NCI-H2107 (cell line): ENCODE results near the gene RARS2.
"Not testable (repeated sequence)": the region's sequence is repeated elsewhere in the genome, so short reads cannot be mapped to it uniquely, and the experiment has no call there.

Source experiments
- DNase-seq: peaks from one replicate; lab custom pipeline; 2025; lab: John Stamatoyannopoulos, UW

Gene RARS2, protein sequence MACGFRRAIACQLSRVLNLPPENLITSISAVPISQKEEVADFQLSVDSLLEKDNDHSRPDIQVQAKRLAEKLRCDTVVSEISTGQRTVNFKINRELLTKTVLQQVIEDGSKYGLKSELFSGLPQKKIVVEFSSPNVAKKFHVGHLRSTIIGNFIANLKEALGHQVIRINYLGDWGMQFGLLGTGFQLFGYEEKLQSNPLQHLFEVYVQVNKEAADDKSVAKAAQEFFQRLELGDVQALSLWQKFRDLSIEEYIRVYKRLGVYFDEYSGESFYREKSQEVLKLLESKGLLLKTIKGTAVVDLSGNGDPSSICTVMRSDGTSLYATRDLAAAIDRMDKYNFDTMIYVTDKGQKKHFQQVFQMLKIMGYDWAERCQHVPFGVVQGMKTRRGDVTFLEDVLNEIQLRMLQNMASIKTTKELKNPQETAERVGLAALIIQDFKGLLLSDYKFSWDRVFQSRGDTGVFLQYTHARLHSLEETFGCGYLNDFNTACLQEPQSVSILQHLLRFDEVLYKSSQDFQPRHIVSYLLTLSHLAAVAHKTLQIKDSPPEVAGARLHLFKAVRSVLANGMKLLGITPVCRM

DNA sequence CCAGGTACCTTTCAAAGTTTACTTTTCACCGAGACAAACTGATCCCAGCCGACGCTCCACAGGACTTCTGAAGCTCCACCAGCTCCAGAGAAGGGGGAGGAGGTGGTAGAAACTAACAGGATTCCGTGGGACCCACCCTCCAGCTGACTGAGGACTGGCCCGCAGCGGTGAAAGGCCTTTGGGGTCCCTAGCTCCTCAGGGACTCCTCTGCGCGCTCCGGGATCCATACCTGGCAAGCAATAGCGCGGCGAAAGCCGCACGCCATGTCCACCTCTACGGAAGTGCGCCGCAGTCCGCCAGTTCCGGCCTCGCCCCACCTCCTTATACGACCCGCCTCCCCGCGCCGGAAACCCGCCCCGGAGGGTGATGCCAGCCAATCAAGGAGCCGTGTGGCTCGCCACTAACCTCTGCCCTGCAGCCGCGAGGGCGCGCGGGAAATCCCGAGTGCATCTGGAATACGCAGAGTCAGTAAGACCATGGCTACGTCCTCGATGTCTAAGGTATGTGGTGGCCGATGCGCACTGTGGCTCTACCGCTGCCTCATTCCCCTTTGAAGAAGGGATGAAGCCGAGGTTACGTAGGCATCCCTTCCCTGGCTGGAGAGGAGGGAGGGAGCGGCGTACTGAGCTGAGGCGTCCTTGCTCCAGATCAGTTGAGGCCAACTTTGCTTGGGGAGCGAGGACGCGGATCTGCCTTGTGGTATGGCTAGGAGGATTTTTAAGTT is at the start of gene RARS2, which contains the start of gene ORC3:
RARS2 (minus strand) TSS at position 295 of the 724 bp plus-strand sequence; CDS start at position 265, 30 bp downstream.
ORC3 (plus strand) TSS at position 443 of the 724 bp plus-strand sequence; CDS start at position 477, 34 bp downstream.
- DNase-seq = peak; percentile 89

DNA sequence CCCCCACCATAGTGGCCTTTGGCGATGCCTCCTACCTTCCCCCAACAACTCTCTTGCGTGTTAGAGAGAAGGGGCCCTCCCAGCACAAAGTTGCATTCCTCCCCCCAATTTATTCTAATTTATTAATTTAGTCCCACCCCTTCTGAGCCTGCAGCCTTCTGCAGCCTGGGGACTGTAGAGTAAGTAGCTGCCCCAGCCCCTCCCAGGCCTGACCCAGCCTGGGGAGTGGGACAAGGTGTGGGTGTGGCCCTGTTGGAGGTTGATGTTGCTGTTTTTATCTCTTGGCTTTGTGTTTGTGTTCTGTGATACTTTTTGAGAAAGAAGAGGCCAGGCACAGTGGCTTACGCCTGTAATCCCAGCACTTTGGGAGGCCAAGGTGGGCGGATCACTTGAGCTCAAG is 49.6 kb upstream of the RARS2 start:
- no peak for DNase-seq

DNA sequence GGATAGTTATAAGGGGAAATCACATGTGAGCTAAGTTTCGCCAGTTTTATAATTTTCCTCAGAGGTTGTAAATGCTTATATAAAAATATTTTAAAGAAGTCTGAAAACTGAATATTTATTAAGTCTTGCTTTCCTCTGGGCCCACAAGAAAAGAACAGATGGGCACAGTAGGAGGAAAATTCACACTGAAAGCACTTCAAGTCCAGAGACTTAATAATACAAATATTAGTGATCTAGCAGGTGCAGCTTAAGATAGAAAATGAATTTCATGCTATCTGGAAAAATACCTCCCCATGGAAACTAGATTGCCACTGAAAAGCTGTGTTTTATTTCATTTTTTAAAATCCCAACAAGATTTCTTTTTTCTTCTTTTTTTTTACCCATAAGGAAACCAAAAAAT is 47.3 kb upstream of the RARS2 start:
- DNase-seq = no peak

DNA sequence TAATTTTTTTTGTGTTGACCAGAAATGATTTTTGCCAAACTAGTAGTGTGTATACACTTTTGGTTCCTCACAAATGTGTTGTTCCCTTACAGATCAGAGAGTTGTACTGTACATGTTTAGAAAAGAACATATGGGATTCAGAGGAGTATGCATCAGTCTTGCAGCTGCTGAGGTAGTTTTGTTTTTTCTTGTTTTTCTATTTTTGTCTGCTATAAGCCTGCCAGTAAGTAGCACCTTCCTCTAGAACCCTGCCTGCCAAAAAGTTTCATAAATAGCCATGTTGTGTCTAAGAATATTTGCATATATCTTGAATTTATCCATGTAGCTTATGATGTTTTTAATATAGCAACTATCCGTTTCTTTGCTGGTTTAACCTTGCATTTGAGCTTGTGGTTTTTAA is 46.5 kb upstream of the RARS2 start:
- DNase-seq = no peak

DNA sequence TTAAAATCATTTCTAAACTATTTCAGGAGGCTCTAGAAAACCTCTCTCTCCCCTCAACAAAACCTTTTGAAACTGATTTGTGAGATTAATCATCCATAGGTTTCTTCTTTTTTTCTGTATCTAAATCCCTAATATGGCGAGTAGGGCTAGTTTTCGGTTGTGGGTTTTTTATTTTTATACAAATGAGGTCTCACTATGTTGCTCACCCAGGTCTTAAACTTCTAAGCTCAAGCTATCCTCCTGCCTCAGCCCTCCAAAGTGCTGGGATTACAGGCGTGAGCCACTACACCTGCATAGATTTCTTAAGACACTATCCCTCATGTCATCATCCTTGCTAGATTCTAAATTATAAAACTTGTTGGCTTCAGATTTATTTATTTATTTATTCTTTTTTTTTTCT is 44.1 kb upstream of the RARS2 start:
- DNase-seq = no peak

DNA sequence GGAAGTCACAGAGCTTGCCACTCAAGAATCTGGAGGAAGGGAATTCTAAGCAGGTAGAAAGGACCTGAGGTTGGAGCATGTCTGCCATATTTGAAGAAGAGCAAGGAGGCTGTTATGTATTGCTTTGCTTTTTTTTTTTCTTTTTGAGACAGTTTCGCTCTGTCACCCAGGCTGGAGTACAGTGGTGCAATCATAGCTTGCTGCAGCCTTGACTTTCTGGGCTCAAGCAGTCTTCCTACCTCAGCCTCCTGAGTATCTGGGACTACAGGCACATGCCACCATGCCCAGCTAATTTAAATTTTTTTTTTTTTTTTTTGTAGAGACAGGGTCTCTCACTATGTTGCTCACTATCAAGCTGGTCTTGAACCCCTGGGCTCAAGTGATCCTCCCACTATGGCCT is 41.0 kb upstream of the RARS2 start:
- no peak for DNase-seq

DNA sequence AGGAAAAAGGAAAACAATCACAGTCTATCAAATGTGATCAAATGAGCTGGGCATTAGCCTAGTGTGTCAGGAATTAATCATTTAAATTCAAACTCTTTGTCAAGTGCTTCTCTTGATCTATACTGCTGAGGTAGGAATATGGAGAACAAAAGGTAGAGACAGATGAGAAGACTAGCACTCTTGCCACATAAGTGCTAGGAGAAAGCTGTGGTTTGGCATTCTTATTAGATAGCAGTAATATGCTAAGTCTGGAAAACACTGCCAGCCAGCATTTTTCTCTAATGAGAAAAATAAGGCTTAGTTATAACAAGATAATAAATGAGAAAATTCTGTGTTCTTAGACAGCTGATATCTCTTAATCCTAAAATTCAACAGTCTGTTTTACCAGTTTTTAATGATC is 39.1 kb upstream of the RARS2 start:
- no peak for DNase-seq

DNA sequence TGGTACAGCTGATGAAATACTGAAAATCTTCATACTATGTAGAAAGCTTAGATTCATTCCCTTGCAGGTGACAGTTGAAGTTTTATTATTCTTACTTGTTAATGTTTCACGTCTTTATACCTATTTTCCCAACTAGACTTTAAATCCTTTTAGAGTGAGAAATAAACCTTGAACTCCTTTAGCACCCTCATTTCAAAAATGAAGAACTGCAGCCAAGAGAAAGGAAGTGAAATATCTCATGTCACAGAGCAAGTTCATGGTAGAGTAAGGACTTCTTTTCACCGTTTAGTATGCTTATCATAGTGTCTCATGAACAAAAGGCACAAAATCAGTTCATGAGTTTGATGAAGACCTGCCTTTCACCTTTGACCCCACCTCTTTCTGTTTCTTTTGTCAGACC is 38.6 kb upstream of the RARS2 start:
- no peak for DNase-seq

DNA sequence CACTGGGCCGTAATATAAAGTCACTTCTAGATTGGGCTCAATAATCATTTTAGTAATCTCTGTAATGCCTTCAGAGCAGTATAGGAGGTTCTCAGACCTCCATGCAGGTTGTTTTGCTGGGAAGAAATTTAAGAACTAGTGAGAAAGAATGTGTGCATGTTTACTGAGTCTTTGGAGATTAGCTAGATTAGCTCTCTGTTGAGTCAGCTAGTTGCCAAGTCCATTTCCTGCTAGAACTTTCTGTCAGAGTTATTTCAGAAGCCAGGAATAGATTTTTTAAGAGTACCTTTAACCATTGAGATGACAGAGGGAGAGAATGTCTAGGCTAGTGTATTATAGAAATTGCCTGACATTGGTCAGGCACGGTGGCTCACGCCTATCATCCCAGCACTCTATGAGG is 33.5 kb upstream of the RARS2 start:
- DNase-seq = no peak

DNA sequence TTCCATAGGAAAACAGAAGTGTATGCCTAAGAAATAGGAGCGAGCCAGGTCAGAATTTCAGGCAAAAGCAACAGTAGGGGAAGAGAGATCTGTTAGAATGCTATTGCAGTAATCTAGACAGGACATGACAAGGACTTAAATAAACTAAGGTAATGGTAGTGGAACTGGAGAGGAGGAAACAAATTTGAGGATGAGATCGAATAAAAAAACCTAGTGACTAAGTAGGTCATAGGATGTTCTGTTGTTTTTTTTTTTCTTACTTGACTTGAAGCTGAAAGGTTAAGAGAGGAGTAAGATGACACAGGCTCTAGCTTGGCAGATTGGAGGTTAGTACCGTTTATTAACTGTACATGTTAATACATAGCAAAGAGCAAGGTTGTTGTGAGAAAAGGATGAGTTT is 28.7 kb upstream of the RARS2 start:
- no peak for DNase-seq

DNA sequence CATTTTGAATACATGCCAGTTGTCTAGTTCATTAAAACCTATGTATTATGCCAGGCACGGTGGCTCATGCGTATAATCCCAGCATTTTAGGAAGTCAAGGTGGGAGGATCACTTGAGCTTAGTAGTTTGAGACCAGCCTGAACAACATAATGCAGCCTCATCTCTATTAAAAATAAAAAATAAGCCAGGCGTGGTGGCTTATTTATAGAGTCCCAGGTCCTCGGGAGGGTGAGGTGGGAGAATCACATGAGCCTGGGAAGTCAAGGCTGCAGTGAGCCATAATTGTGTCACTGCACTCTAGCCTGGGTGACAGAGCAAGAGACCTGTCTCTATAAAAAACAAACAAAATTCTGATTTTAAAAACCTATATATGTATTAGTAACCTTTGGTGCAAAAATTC is 27.6 kb upstream of the RARS2 start:
- no peak for DNase-seq

DNA sequence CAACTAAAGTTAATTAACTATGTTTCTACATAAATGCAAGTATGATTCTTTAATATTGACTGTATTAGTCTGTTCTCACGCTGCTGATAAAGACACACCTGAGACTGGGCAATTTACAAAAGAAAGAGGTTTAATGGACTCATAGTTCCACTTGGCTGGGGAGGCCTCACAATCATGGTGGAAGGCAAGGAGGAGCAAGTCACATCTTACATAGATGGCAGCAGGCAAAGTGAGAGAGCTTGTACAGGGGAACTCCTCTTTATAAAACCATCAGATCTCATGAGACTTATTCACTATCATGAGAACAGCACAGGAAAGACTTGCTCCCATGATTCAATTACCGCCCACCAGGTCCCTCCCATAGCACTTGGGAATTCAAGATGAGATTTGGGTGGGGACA is 23.2 kb upstream of the RARS2 start:
- DNase-seq = not testable (repeated sequence)

DNA sequence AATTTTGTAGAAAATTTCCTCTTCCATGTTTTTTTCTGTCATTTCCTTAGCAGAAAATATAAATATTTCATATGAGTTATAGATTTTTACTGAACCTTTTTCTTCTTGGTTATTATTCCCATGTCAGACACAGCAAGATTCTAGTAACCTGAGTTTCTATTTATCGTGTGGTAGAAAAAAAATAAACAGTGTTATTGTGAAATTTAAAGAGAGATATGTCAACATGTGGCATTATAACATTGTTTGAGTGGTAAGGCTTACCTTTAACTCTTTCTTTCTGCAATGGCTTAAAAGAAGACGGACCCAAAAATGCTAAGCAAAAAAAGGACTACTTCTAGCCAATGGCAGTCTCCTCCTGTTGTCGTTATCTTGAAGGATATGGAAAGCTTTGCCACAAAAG is 19.0 kb upstream of the RARS2 start:
- DNase-seq = no peak

DNA sequence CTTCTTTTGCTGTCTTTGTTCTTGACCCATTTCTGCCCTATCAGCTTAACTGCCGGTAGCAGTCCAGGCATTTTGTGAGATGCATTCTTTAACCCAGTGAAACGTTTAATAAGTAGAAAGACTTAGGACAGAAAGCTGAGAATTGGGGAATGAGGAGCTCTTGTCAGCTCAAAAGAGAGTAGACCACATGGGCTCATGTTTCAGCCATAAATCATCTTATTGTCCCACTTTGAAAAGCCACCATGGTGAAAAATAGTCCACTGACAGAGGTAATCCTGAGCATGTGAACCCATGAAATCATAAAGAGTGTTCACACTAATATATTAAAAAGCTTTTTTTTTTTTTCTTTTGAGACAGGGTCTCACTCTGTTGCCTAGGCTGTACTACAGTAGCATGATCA is 16.4 kb upstream of the RARS2 start:
- DNase-seq = no peak

DNA sequence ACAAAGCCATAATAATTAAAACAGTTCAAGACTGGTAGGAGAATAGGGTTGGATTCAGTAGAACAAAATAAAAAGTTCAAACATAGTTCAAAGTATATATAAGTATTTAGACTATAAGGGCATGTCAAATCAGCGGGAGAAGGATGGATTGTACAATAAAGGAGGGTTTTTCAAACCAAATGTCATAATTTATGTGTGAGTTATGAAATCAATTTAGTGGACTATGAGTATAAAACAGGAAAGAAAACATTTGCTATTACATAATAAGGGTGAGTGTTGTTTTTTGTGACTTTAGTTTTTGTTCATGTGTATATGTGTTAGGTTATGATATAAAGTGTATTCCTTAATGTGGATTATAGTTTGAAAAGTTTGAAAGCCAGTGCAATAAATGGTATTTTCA is 10.8 kb upstream of the RARS2 start:
- no peak for DNase-seq

DNA sequence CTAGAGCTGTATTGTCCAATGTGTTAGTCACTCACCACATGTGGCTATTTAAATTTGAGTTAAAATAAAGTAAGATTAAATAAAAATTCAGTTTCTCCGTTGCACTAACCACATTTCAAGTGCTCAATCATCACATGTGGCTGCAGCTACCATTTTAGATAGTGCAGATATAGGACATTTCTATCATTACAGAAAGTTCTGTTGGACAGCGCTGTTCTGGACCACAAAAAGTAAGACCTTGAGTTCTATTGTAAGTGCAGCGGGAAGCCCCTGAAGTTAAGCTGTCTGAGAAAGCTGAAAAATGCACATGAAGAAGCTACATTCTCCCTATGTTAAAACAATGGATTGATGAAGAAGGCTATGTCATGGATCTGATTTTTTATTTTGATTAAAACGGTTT is 1.2 kb upstream of the RARS2 start:
- no peak for DNase-seq

DNA sequence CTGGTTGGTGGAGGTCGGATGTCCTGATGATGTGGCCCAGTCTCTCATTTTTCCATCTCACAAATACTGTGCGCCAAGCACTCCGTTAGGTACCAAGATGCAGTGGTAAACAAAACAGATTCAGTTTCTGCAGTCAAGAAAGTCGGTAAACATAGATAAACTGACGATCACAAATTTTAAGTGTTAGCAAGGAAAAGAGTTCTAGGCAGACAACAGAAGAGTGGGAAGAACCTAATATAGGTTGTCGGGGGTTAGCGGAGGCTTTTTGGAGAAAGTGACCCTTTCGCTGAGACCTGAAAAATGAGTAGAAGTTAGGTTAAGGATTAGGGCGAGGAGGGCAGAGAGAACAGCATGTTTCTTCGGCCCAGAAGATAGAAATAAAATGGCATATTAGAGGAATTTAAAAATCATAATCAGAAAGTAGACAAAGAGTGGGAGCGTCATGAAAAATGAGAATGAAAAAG is 662 bp upstream of the RARS2 start:
- DNase-seq = no peak

DNA sequence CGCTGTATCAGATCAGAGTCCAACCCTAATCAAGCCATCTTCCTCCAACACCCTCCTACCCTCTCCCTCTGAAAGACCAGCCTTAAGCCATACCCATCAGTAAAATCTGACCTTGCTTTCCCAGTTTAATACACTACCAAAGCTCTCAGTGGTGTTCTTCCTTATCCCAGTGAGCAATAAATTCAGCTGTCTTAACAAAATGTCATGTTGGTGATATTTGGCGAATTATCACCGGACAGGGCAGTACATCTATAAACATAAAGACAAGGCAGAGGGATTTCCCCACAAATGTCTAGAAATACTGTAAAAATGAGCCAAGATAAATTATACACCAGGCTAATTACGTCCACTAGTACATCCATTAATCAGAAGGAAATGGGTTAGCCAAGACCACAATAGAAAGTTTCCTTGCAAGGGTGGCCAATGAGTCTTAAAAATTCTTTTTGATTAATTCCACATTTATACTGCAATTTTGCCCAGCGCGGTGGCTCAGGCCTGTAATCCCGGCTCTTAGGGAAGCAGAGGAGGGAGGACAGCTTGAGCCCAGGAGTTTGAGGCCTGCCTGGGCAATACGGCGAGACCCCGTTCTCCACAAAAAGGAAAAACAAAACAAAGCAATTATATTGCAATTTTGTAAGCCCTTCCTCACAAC is 905 bp downstream of the RARS2 start:
- no peak for DNase-seq

DNA sequence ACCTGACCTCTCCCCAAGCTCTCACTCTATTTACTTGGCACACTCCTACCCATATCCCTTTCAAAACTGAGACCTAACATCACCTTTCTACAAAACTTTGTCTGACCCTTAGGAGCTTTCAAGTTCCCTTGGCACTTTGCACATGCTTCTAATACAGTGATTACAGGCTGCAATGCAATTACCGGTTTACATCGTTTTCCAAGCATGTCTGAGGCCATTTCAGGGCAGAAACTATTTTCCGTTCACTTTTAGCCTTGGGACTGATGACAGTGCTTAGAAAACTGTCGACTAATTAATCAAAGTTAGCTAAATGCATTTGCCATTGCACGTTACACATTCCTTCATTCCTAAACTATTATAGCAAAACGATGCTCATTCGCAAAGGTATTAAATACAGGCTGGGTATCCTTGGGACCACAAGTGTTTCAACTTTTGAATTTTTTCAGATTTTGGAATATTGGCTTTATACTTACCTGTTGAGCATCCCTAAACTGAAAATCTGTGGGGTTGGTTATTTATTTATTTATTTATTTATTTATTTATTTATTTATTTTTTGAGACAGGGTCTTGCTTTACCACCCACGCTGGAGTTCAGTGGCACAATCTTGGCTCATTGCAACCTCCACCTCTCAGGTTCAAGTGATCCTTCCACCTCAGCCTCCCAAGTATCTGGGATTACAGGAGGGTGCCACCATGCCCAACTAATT is 3.3 kb downstream of the RARS2 start:
- no peak for DNase-seq

DNA sequence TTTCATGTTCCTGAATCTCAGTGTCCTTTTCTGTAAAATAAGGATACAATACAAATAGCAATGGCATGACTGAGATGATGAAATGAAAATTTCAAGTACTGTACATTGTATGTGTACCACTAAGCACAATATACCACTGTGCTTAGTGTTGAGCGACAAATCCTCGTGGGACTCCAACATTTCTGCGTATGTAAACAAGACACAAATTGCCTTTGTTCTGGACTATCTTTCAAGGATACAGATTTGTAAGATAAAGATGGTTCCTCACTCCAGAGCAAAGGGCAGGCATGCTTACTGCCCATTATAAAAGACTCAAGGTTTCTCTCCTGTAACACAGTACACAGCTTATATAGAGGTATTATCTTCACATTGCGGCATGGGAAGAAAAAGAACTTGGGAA is 6.0 kb downstream of the RARS2 start:
- no peak for DNase-seq

DNA sequence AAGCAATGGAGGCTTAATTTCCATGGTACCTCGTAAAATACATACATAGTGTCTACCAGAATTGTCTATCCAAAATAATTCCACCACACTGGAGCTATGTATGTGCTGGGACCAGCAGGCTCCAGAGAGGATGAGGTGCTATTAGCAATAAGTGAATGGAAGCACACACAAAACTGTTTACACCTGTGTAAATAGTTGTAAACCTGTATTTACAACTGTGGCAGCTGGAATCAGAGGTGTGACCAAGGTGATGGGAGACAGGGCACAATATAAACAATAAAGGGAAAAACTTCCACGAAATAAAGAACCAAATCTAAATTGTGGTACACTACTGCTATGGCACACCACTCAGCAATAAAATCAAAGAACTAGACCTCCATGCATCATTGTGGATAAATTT is 14.4 kb downstream of the RARS2 start:
- no peak for DNase-seq
